Stimulated activated CD4-positive, alpha-beta T cell treated with anti-CD3 and anti-CD28 coated beads, Interleukin-4, amount 100 ng/mL, for 4 hours (primary cell): ENCODE results near the gene HS3ST4.

ENCODE experiments used
- DNase-seq, 2 experiments: peaks; one replicate each; pipeline ENCODE4 v3.0.0-alpha.2; 2020

The HS3ST4 gene

DNA sequence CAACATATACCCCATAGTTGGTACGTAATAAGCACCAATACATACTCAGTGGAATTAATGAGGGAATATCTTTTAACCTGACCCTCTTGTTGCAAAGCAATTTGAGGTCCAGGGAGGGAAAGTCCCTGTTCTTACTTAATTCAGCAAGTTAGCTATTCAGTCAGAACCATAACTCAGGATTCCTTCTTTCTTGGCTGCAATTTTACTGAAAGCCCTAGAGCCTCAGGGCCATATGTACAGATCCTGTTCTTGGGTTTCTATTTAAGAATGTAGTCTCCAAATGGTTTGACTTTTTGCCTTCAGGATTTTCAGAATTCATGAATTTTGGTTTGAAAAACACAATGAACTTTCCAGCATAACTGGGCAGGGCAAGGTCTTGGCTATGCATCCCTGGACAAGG is 436.5 kb downstream of the HS3ST4 start:
- no peak for DNase-seq

- no peak for DNase-seq
Observed at GRCh38 chr16:26129997-26130396, 438.2 kb downstream of the HS3ST4 start.

GRCh38 chr16:26133416-26134093 is 441.8 kb downstream of the HS3ST4 start:
- no peak for DNase-seq

DNA sequence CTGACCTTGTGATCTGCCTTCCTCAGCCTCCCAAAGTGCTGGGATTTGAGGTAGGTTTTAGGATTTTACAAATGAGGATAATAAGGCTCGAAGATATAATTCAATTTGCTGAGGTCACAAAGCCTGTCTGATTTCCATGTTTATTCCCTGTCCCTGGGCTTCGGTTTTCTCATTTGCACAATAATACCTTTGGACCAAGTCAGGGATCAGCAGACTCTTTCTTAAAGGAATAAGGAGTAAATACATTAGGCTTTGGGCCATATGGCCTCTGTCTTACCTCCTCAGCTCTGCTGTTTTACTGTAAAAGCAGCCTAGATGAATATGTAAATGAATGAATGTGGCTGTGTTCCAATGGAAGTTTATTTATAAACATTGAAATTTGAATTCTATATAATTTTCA is 442.8 kb downstream of the HS3ST4 start:
- no peak for DNase-seq

- no peak for DNase-seq
Observed at GRCh38 chr16:26137956-26138355, 446.2 kb downstream of the HS3ST4 start.

DNA sequence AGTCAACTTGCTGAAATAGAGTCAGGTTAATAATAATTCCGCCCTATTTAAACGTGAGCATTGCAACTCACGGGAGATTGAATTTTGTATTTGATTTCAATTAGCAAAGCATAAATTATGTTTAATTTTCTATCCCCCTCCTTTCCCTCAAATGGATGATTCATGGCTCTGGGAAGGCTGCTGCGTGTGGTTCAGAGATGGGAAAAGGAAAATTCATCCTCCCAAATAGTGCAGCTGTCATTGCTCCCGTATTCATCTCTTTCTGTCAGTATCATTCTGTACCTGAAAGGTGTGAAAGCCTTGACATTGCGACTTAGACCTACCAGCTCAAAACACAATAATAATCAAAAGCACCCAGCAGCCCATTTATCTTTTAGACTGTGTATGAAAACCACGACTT is 447.3 kb downstream of the HS3ST4 start:
- no peak for DNase-seq

DNA sequence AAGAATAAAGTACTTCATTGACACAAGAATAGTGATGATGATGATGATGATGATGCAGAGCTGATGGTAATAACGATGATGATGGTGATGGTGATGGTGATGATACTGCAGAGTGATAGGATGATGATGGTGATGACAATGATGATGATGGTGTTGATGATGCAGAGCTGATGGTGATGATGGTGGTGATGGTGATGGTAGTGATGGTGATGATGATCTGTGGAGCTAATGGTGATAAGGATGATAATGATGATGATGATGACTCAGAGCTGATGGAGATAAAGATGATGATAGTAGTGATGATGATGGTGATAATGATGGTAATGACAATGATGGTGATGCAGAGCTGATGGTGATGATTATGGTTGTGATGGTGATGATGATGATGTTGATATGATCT is 448.1 kb downstream of the HS3ST4 start:
- no peak for DNase-seq

DNA sequence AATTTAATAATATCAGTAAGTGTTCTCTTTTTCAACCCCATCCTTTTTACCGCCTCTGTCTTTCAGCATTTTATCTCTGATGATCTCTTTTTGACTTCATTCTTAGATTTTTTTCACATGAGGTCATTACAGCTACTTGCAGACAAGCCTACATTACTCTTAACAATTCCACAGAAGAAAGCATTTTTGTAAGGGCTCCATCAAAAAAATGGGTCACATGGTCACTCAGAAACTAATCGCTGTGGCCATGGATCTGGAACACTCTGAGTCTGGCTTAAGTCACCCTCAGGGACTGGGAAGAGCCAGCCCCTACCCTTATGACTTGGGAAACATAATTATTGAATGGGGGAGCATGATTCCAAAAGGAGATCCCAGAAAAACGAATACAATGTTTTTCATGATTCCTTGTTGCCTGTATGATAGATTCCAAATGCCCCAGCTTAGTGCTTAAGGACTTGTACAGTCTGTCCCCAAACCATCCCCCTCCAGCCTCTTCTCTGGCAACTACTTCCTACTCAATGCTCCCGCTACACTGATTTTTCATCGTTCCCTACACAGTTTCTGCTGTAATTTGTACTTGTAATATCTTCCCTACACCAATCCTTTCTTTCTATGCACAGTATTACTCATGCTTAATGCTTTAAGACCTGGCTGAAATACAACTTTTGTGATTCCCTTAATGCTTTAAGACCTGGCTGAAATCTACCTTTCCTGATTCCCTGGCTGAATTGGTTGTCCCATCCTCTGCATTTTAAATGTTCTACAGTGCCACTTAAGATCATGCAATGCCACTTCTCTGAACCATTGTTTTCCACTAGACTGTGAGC is 457.8 kb downstream of the HS3ST4 start:
- DNase-seq, result no peak

GRCh38 chr16:26155221-26155620 is 463.5 kb downstream of the HS3ST4 start:
- DNase-seq, result no peak

DNA sequence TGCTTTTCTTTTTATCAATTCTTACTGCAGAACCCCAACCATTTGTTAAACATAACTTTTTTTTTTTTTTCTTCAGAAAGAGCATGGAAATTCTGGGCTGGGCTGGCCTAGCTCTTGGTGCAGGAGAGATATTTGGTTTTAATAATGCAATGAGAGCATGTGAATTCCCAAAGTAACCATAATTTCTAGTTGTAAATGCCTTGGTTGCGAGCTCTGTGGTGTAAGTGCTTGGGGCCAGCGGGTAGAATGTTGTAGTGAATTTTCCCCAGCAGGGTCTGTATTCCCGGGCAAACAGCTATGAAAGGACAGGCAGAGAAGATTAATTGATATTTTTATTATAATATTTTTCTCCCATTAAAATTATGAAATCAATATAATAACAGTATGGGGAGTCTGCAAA is 465.6 kb downstream of the HS3ST4 start:
- no peak for DNase-seq

GRCh38 chr16:26158142-26158759 is 466.5 kb downstream of the HS3ST4 start:
- DNase-seq, result no peak

GRCh38 chr16:26161461-26162180 is 469.9 kb downstream of the HS3ST4 start:
- DNase-seq, result no peak

DNA sequence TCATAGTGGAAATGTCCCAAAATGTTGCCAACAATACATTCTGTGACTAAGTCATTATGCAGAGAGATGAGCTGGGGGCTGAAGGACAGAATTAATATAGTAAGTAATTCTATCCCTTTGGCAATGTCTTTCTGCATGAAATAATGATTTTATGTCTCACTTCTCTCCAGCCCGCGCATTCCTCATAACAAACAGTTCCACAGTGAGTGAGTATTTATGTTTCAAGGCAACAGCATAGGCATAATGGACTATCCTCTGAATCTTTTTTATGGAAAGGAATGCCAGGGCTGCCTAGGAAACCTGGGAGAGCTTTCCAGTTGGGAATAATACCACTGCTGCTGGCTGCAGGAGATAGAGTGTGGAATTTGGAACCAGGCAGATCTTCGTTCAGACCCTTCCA is 477.7 kb downstream of the HS3ST4 start:
- no peak for DNase-seq

GRCh38 chr16:26175944-26176343 is 484.2 kb downstream of the HS3ST4 start:
- no peak for DNase-seq

DNA sequence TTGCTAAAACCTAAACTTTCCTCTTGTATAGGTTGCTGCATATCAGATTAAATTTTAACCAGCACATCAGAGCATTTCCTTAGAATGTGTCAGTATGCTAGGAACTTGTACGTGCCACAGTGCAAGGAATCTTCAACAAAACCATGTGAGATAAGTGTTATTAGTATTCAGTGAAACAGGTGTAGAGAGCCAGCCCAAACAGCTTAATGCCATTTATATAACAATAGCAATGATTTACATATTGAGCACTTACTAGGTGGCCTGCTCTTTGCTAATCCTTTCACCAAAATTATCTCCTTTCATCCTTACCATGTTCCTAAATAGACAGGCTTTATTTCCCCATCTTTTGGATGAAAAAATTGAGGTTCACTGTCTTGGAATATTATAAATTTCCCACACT is 485.7 kb downstream of the HS3ST4 start:
- DNase-seq, result no peak

DNA sequence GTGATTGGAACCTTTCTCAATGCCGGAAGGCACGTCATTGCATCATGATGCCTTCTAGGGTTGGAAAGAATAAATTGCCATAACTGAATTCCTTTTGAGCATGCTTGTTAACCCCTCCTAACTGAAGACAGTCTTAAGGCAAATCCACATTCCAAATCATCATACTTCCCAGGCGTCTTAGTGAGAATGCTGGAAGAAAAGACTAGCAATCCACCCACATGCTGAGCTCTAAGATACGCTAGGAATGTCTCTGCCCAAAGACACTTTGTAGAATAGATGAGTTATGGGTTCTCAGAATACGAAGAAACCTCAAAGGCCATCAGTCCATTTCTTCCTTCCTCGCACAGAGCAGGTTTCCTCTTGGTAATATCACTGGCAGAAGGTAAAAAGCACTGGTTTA is 486.5 kb downstream of the HS3ST4 start:
- DNase-seq, result no peak

- no peak for DNase-seq
Observed at GRCh38 chr16:26186091-26186615, 494.4 kb downstream of the HS3ST4 start.
